Osteocyte (in vitro differentiated cells): ENCODE measurements around the gene ELF2. TPM values are rescaled to one million over a fixed set of nuclear protein-coding genes. Genes with fewer than 3 reads are reported as not detected.
"Not testable (repeated sequence)": the region's sequence is repeated elsewhere in the genome, so short reads cannot be mapped to it uniquely, and the experiment has no call there.

Experiments used
- DNase-seq: peaks from one replicate; pipeline ENCODE4 v3.0.0; 2021; ENCODE audit warnings: mixed read lengths; ENCODE audit not compliant: unreplicated experiment; ENCODE audit errors: extremely low spot score
- H3K27ac Mint-ChIP-seq: one replicate; pipeline ENCODE4 v1.8.0; 2021; ENCODE audit warnings: mild to moderate bottlenecking, mixed read lengths; ENCODE audit not compliant: unreplicated experiment
- H3K27me3 Mint-ChIP-seq: one replicate; pipeline ENCODE4 v1.8.0; 2021; ENCODE audit warnings: mixed read lengths; ENCODE audit not compliant: unreplicated experiment
- H3K36me3 Mint-ChIP-seq: one replicate; pipeline ENCODE4 v1.8.0; 2021; ENCODE audit warnings: mixed read lengths; ENCODE audit not compliant: unreplicated experiment
- H3K4me1 Mint-ChIP-seq: one replicate; pipeline ENCODE4 v1.8.0; 2021; ENCODE audit warnings: mixed read lengths; ENCODE audit not compliant: unreplicated experiment
- H3K4me3 Mint-ChIP-seq: one replicate; pipeline ENCODE4 v1.8.0; 2021; ENCODE audit warnings: mild to moderate bottlenecking, moderate library complexity, mixed read lengths; ENCODE audit not compliant: unreplicated experiment
- H3K9me3 Mint-ChIP-seq: one replicate; pipeline ENCODE4 v1.8.0; 2021; ENCODE audit warnings: mixed read lengths; ENCODE audit not compliant: unreplicated experiment
- CTCF ChIP-seq: fragments of 200-600 bp; sonication (generic); IDR thresholded peaks from 2 replicates; pipeline ENCODE4 v1.5.0; 2021; ENCODE audit warnings: antibody characterized with exemption, mild to moderate bottlenecking, moderate library complexity
- total RNA-seq: library from RNA; stranded (reverse); gene quantifications from 2 replicates; pipeline ENCODE4 v1.2.1, GENCODE V29; 2021

Gene ELF2
- total RNA-seq, 1 donor from 2014 or later: 47.6 TPM

- H3K36me3 Mint-ChIP-seq: no peaks in the 10 kb centered on the region
- TF ChIP-seq CTCF: no peak
- peaks cover 14% of the 10 kb centered on the region for H3K4me1 Mint-ChIP-seq
- DNase-seq: no peak
- no peaks in the 10 kb centered on the region for H3K27me3 Mint-ChIP-seq
- no peaks in the 10 kb centered on the region for H3K9me3 Mint-ChIP-seq
- no peak overlapping the region for H3K27ac Mint-ChIP-seq
- H3K4me3 Mint-ChIP-seq: no peak overlapping the region
These were observed 13.2 kb downstream of the ELF2 start for GRCh38 chr4:139163806-139164206.

GRCh38 chr4:139157977-139158376, 19.0 kb downstream of the ELF2 start:
- H3K4me3 Mint-ChIP-seq, H3K27ac Mint-ChIP-seq, H3K9me3 Mint-ChIP-seq, H3K4me1 Mint-ChIP-seq, DNase-seq, H3K27me3 Mint-ChIP-seq, H3K36me3 Mint-ChIP-seq: not testable (repeated sequence)

DNA sequence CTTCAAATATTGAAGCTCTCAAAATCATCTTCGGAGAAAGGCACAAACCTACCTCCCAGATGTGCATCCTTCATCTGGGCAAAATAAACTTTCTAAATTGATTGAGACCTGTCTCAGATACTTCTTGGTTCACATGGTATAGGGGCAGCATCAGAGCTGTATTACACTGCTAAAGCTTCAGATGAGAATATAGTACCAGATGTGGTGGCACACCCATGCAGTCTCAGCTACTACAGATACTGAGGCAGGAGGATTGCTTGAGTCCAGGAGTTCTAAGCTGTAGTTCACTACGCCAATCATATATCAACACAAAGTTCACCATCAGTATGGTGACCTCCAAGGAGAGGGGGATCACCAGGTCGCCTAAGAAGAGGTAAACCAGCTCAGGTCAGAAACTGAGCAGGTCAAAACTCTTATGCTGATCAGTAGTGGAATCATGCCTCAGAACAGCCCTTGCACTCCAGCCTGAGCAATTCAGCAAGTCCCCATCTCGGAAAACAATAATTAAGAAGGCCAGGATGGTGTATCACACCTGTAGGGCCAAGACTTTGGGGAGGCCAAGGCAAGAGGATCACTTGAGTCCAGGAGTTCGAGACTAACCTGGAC, 22.0 kb downstream of the ELF2 start:
- Mint-ChIP-seq H3K27ac (no peak overlapping the region), H3K4me3 (no peak overlapping the region)

GRCh38 chr4:139154538-139154937, 22.5 kb downstream of the ELF2 start:
- Mint-ChIP-seq H3K4me3 (no peak overlapping the region), H3K27ac (no peak overlapping the region), H3K27me3 (no peaks in the 10 kb centered on the region)

More for the DNA sequence above, 22.0 kb downstream of the ELF2 start:
- Mint-ChIP-seq H3K36me3 (no peaks in the 10 kb centered on the region), H3K4me1 (peaks cover 9% of the 10 kb centered on the region), H3K27me3 (no peaks in the 10 kb centered on the region), H3K9me3 (no peaks in the 10 kb centered on the region)
- no peak for TF ChIP-seq CTCF
- no peak for DNase-seq

GRCh38 chr4:139154134-139154421, 22.9 kb downstream of the ELF2 start:
- Mint-ChIP-seq H3K4me3 (no peak overlapping the region), H3K36me3 (no peaks in the 10 kb centered on the region), H3K27me3 (no peaks in the 10 kb centered on the region), H3K27ac (no peak overlapping the region), H3K4me1 (peaks cover 9% of the 10 kb centered on the region), H3K9me3 (no peaks in the 10 kb centered on the region)
- no peak for TF ChIP-seq CTCF
- DNase-seq: no peak

More at GRCh38 chr4:139154538-139154937, 22.5 kb downstream of the ELF2 start:
- no peak for TF ChIP-seq CTCF
- Mint-ChIP-seq H3K4me1 (peaks cover 9% of the 10 kb centered on the region), H3K9me3 (no peaks in the 10 kb centered on the region), H3K36me3 (no peaks in the 10 kb centered on the region)
- DNase-seq: no peak
